Endometrial microvascular endothelial cells (primary cell): ENCODE results near the gene SORCS2. TPM values are rescaled to one million over a fixed set of nuclear protein-coding genes. Genes with fewer than 3 reads are reported as not detected.

ENCODE experiments used
- in situ Hi-C: cut with HindIII; loops from 2 replicates; pipeline ENCODE4 v1.10.0; 2017; ENCODE audit warnings: low sequenced_read_pairs, low pct_unique_long_range_greater_than_20kb; ENCODE audit errors: inconsistent ontology term
- total RNA-seq: library from RNA; depleted of rRNA; stranded (reverse); fragments of >200 nt; gene quantifications from one replicate; pipeline ENCODE4 v1.2.3, GENCODE V29; 2015; ENCODE audit errors: inconsistent ontology term

Gene SORCS2
- total RNA-seq, 1 donor from 2014 or later: not detected

DNA sequence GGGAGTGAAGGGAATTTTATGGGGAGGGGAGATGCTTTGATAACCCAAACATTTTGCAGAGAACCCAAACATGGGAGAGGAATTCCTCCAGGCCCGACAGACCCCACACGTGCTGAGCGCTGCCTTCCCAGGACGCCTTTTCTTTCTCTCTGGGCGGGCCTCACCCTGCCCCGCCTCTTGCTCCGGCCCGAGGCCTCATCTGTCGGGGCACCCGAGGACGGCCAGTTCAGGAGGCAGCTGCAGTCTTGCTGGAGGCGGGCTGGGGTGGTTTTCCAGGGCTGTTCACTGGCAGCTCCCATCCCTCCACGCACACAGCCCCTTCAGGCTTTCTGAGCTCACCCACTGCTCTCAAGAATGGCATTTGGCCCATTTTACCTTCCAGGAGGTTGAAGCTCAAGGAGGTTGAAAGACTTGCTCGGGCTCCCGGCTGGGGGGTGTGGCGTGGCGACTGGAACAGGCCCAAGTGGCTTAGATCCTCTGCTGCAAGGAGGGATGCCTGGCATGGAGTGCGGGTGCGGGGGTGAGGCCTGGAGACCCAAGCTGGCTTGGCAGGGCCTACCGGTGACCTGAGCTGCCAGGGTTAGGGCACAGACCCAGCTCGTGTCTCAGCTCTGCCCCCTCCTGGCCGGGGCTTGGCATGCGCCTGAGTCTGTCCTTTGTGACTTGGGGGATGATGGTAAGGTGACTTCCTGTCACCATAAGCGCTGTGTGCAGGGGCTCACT, 143.2 kb downstream of the SORCS2 start:
- in situ Hi-C loops: no loop called here

DNA sequence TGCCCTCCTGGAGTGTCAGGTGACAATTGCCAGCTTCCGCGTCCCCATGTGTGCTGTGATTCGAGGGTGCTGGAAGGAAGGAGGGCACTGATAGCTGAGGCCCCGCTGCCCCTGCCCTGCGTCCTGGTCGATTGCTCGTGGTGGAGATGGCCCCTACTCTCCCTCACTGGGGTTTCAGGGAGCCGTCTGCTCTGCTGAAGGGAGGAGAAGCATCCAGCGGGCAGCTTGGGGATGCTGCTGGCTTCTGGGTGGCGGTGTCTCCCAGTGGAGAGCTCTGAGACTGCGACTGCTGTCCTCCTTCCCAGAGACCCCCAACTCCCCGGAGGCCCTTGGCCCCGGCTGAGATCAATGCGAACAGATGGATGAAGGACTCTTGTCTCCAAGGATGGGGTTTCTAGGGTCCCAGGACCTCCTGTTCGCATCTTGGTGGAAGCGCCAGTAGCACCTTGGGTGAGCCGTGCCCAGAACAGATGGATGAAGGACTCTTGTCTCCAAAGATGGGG, 143.8 kb downstream of the SORCS2 start:
- in situ Hi-C loops: no loop called here

- in situ Hi-C loops: no loop called here
These were observed 144.4 kb downstream of the SORCS2 start for GRCh38 chr4:7336732-7337131.

DNA sequence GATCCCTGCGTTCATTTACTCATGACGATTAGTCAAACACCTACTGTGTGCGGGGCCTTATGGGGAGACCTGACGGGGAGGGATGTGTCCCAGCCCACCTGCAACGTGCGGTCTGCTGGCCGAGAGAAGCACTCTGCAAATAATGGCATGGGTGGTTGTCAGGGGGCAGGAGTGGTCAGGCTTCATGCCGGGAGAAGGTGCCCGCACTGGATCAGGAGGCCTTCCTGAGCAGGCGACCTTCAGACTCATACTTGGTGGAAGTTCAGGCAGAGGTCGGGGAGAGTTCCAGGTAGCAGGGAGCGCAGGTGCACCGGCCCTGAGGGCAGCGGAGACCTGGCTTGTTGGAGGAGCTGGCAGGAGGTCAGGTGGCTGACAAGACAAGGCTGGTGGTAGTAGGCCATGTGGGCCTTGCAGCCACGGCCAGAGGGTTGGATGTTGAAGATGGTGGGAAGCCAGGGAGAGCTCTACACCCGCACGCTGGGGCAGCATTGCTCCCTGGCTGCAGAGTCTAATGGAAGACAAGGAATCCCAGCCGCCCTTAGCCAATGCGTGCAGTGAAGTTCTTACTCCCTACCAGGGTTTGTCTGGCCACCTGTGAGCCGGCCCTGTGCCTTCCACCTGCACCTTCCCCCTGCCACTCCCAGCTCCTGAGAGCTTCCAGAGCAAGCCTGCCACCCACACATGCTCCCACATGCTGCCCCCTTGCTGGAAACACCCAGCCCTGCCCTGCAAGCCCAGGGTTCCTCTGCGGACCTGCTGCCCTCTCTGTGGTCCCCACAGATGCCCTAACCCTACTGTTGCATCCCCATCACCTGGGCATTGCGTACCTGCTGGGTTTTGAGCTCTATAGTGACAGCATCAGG, 145.1 kb downstream of the SORCS2 start:
- in situ Hi-C loops: no loop called here

DNA sequence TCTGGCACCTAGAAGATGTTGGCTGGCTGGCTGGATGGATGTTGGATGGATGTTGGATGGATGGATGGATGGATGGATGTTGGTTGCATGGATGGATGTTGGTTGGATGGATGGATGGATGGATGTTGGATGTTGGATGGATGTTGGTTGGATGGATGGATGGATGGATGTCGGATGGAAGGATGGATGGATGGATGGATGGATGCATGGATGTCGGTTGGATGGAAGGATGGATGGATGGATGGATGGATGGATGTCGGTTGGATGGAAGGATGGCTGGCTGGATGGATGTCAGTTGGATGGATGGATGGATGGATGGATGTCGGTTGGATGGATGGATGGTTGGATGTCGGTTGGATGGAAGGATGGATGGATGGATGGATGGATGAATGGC, 145.7 kb downstream of the SORCS2 start:
- in situ Hi-C loops: no loop called here

DNA sequence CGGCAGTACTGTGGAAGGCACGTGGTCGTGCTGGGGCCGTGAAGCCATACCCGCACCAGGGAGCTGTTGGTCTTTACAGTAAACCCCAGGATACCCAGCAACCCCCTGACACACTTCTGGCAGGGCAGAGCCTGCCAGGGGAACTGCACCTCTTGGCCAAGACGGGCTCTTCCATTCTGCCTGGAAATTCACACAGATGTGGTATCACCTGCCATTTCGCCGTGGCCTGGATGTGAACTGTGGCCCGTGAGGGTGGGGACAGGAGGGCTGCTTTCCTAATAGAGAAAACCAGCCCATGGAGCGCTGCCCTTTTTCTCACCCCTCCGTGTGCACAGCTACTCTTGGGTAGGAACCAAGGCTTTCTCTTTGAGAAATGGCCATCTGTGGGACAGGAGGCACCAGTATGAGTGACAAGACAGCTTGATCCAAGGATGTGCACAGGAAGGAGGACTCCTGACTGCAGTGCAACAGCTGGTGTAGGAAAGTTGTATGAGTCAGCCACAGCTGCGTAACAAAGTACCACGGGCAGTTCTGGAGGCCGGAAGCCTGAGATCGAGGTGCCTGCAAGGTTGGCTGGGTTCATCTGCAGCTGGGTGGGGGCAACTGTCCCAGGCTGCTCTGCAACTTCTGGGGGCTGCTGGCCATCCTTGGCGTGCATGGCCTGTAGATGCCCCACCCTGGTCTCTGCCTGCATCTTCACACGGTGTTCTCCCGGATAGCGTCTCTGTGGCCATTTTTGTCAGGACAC, 146.7 kb downstream of the SORCS2 start:
- in situ Hi-C loops: no loop called here

DNA sequence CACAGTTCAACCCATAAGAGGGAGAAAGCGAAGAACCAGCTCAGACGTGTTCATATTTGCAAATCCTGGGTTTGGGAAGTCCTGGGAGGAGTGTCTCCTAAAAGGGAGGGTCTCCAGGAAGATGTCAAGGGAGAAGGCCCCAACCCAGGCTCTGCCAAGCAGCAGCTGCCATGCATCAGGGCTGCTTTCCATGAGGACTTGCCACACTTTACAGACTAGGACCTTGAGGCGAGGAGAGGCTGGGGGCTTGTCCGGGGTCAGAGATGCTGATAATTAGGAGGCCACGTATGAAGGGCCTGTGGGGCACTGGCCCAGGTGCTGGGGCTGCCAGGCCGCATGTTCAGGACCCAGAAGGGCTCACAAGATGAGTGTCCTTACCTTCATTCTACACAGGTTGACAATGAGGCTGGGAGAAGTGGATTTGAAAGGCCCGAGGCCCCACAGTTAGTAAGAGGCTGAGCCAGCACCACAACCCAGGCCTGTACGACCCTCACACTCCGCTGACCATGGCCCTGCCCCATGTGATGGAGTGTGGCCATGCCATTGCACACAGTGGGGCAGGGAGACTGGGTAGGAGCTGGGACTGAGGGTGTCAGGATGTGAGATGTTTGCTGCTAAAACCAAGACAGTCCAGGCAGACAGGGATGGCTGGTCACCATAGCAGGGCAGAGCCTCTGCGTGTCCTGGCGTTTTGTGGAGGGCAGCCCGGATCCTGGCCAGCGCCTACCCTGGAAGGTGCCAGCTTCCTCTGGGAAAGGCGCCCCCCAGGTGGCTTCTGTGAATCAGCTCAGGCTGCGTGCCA, 147.6 kb downstream of the SORCS2 start:
- in situ Hi-C loops: no loop called here

DNA sequence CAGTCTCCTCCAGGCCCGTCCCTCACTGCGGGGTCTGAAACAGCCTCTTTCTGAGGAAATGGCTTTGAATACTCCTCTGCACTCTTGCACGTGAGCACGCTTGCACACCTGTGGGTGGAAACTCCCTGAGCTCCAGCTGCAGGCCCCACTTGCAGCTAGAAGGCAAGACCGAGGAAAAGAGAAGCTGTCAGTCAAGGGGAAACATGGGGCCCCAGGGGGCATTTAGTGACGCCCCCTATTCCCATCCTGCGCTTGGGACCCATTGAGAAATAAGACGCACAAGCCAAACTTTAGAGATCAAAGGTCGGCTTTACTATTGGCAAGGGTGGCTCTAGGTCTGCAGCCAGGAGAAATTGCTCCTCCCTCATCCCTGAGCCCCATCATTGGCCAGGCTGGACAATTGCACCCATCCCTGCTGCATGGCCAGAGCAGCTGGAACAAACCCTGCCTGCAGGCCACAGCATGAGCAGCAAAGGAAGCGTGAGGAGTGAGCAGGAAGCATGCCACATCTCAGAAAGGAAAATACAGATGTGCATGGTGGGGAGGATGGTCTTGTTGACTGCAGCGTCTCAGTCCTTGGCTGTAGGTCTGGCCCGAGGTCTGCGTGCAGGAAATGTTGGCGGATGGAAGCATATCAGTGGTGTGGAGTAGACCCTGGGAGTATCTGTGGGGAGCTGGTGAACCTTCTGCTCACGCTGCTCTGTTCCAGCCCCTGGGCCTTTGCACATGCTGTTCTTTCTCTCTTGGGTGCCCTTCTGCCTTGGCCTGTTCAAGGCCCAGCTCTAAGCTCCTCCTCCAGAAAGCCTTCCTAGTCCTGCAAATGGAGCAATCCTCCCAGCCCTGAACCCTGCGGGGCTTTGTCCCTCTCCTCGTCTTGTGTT, 148.5 kb downstream of the SORCS2 start:
- in situ Hi-C loops: no loop called here

GRCh38 chr4:7341491-7342222, 149.3 kb downstream of the SORCS2 start:
- in situ Hi-C loops: no loop called here

- in situ Hi-C loops: no loop called here
These were observed 150.1 kb downstream of the SORCS2 start for GRCh38 chr4:7342223-7343080.

DNA sequence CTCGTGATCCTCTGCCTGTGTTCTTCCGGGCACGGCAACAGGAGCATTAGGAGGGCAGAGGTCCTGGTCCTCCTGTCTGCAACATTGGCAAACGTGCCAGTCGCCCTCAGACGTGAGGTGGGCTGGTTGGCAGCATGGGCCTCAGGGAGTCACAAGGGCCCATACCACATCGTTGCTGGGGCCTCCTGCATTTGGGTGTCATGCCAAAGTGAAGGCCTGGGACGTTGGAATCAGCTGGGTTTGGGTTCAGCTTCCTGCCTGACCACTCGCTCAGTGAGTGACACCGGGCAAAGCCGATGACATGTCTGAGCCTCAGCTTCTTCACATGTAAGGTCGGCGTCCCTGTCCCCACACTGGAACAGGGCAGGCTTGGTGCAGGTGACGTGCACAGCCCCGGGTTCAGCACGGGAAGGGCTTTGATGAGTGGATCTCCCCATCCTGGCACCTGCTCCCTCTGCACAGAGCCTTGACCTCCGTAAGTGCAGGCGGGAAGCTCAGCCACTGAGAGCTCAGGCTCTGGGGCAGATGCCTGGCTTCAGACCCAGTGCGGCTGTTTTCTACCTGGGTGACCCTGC, 150.8 kb downstream of the SORCS2 start:
- in situ Hi-C loops: no loop called here

DNA sequence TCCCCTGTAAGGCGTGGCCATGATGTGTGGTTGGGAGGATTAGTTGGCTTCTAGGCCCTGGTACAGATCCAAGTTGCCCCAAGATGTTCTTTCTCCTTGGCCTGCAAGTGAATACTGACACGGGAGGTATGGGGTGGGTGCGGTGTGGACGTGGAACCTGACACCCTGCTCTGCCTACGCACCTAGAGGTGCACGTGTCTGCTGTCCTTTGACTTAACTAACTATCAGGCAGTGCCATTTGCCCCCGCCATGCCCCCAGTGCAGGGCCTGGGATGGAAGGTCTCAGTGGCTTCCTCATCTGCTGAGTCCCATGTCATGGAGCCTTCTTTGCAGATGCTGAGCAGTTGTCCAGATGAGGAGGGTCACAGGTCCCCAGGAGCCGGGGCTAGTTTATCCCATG, 151.6 kb downstream of the SORCS2 start:
- in situ Hi-C loops: no loop called here

GRCh38 chr4:7344636-7345155, 152.4 kb downstream of the SORCS2 start:
- in situ Hi-C loops: no loop called here

DNA sequence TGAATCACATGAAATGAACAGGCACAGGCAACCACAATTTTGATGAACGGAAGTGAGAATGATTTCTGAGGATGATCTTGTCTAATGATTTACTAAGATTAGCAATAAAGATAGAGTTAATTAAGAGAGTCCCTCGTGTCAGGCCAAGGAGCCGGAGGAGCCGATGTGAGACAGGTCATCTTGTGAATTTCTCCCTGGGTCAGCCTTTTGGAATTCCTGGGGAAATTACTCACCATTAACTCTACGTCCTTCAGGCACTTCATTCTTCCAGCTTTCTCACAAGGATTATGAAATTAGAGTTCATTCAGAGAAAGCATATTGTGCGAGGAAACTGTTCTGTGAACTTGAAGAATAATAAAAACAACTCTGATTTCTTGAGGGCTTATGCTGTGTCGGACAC, 155.6 kb downstream of the SORCS2 start:
- in situ Hi-C loops: no loop called here

DNA sequence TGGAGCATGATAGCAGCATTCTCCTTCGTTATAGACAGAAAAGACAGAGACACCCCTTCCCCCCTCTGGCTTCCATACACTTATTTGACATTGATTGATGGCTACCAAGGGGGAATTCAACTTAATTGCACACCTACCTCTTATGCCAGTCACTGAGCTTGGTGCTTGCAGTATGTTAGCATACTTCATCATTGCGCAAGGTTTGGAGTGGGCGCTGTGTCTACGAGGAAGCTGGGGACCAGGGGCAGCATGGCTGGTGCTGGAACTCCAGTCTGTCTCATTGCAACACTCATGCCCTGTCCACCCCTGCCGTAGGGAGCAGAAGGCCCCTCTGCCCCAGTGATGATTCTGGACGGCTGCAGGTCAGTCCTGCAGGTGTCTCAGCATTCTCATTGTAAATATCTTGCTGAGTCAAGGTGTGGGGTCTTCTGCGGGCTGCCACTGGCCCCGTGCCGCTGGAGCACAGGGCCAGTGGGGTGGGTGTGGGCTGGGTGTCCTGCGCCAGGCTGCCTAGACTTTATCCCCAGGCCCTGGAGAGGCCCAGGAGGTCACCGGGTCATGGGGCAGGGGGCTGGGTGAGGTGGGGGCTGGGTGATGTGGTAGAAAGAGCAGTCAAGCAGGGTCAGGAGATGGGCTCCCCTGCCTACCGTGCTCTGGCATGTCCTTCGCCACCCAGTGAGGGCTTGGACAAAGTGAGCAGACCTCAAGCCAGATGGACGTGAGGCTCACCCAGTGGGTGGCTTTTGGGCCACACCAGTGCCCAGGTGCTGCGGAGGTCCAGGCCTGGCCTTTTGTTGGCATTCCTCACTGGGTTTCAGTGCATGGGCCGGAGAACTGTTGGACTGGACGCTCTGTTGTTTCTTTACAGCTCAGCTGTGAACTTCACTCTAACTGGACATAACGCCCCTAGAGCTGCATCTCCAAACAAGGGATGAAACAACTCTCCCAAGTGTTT, 156.9 kb downstream of the SORCS2 start:
- in situ Hi-C loops: no loop called here
